MM.1S (cell line): Measurements from ENCODE around the gene SLC4A3.

Experiments used
- DNase-seq: peaks from one replicate; pipeline ENCODE4 v3.0.0-alpha.2; 2015
- H2AFZ ChIP-seq: fragments of 300-600 bp; sonication (generic); 2 replicates; pipeline ENCODE4 v1.6.0; 2016; ENCODE audit warnings: antibody characterized with exemption, low read length
- H3F3A ChIP-seq: fragments of 300-600 bp; sonication (generic); 2 replicates; pipeline ENCODE4 v1.6.1; 2016; ENCODE audit warnings: mild to moderate bottlenecking, antibody characterized with exemption, low read length, moderate library complexity, mixed read lengths; ENCODE audit not compliant: insufficient read depth
- H3K27ac ChIP-seq: fragments of 300-600 bp; sonication (generic); 2 replicates; pipeline ENCODE4 v1.5.1; 2016; ENCODE audit warnings: mild to moderate bottlenecking, low read length
- H3K27me3 ChIP-seq: fragments of 300-600 bp; sonication (generic); replicated peaks from 2 replicates; pipeline ENCODE4 v1.6.0; 2016; ENCODE audit warnings: low read length; ENCODE audit not compliant: insufficient read depth
- H3K36me3 ChIP-seq: fragments of 300-600 bp; sonication (generic); replicated peaks from 2 replicates; pipeline ENCODE4 v1.6.1; 2016; ENCODE audit warnings: mild to moderate bottlenecking, low read length, mixed read lengths; ENCODE audit not compliant: insufficient read depth
- H3K4me1 ChIP-seq: fragments of 300-600 bp; sonication (generic); 2 replicates; pipeline ENCODE4 v1.6.1; 2016; ENCODE audit warnings: low read length, mixed read lengths
- H3K4me2 ChIP-seq: fragments of 300-600 bp; sonication (generic); 2 replicates; pipeline ENCODE4 v1.6.0; 2016; ENCODE audit warnings: low read depth, low read length
- H3K4me3 ChIP-seq: fragments of 300-600 bp; sonication (generic); 2 replicates; pipeline ENCODE4 v1.5.1; 2016; ENCODE audit warnings: low read length, mixed read lengths
- H3K79me2 ChIP-seq: fragments of 300-600 bp; sonication (generic); 2 replicates; pipeline ENCODE4 v1.6.1; 2016; ENCODE audit warnings: mixed run types, low read length, mixed read lengths
- H3K9ac ChIP-seq: fragments of 300-600 bp; sonication (generic); 2 replicates; pipeline ENCODE4 v1.6.1; 2016; ENCODE audit warnings: low read length, mixed read lengths
- H3K9me2 ChIP-seq: fragments of 300-600 bp; sonication (generic); replicated peaks from 2 replicates; pipeline ENCODE4 v1.6.1; 2016; ENCODE audit warnings: mild to moderate bottlenecking, low read length, mixed read lengths; ENCODE audit not compliant: insufficient read depth
- H3K9me3 ChIP-seq: fragments of 300-600 bp; sonication (generic); replicated peaks from 2 replicates; pipeline ENCODE4 v1.6.1; 2016; ENCODE audit warnings: mild to moderate bottlenecking, low read length, mixed read lengths; ENCODE audit not compliant: insufficient read depth
- H4K20me1 ChIP-seq: fragments of 300-600 bp; sonication (generic); 2 replicates; pipeline ENCODE4 v1.6.1; 2016; ENCODE audit warnings: mild to moderate bottlenecking, low read length, moderate library complexity, mixed read lengths; ENCODE audit not compliant: insufficient read depth
- EZH2 ChIP-seq: fragments of 300-600 bp; sonication (generic); optimal IDR thresholded peaks from 2 replicates; pipeline ENCODE3; 2017; ENCODE audit warnings: low read depth, mild to moderate bottlenecking, antibody characterized with exemption, low read length, mixed read lengths
- EZH2phosphoT487 ChIP-seq: fragments of 300-600 bp; sonication (generic); IDR thresholded peaks from 2 replicates; pipeline ENCODE4 v1.6.1; 2018; ENCODE audit warnings: antibody characterized with exemption, low read length
- TF ChIP-seq, protein P1 (sequence below): fragments of 300-600 bp; sonication (generic); IDR thresholded peaks from 2 replicates; pipeline ENCODE4 v1.5.1; 2016; ENCODE audit warnings: antibody characterized with exemption, low read length, mixed read lengths

The SLC4A3 gene

DNA sequence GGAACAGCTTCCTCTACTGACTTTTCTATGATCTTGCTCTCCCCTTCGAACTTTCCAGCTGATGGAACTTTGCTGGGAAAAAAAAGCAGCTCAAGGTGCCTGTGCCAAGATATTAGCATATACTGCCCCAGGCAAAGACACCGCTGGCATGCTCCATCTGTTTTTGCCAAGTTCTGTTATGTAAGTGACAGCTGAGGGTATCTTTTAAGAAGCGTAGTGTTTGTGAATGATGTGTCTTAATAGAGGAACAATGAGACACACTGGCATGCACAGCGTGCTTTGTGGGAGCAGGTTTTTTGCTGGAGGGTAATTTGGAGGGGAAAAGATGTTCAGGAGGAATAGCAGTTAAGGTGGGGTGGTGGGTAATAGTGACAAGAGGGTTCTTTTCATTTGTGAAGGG, 47.8 kb downstream of the SLC4A3 start:
- TF ChIP-seq EZH2 (no peak), EZH2phosphoT487 (no peak)
- TF ChIP-seq, protein P1, sequence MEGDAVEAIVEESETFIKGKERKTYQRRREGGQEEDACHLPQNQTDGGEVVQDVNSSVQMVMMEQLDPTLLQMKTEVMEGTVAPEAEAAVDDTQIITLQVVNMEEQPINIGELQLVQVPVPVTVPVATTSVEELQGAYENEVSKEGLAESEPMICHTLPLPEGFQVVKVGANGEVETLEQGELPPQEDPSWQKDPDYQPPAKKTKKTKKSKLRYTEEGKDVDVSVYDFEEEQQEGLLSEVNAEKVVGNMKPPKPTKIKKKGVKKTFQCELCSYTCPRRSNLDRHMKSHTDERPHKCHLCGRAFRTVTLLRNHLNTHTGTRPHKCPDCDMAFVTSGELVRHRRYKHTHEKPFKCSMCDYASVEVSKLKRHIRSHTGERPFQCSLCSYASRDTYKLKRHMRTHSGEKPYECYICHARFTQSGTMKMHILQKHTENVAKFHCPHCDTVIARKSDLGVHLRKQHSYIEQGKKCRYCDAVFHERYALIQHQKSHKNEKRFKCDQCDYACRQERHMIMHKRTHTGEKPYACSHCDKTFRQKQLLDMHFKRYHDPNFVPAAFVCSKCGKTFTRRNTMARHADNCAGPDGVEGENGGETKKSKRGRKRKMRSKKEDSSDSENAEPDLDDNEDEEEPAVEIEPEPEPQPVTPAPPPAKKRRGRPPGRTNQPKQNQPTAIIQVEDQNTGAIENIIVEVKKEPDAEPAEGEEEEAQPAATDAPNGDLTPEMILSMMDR: no peak
- Histone ChIP-seq H3K9me2 (no peaks in the 10 kb centered on the region), H3K27ac (no peak overlapping the region), H3K36me3 (no peaks in the 10 kb centered on the region), H3K9ac (no peak overlapping the region), H3K4me1 (no peaks in the 10 kb centered on the region), H3K4me2 (no peak overlapping the region), H2AFZ (no peak overlapping the region), H3F3A (no peaks in the 10 kb centered on the region), H3K79me2 (no peaks in the 10 kb centered on the region), H3K4me3 (no peak overlapping the region), H4K20me1 (no peaks in the 10 kb centered on the region), H3K27me3 (no peaks in the 10 kb centered on the region), H3K9me3 (no peaks in the 10 kb centered on the region)
- no peak for DNase-seq

DNA sequence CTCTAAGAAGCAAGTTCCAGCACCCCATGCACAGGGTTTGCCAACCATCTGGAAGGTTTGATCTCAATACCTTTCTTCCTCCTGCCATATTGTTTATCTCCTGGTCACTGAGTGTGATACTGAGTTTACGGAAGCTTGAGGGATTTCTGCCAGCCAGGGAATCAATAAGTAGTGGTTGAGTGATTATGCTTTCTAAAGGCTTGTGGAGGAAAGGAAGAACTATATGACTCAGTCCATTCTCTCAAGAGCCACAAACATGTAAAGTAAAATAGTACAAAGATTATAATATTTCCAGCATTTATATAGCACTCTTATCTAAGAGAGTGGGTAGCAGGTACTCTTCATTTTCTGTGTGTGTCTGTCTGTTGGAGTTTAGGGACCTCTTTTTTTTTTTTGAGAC, 49.2 kb downstream of the SLC4A3 start:
- no peak for DNase-seq
- no peaks in the 10 kb centered on the region for H3K36me3 ChIP-seq
- TF ChIP-seq EZH2phosphoT487: no peak
- TF ChIP-seq EZH2: no peak
- TF ChIP-seq, protein P1: no peak
- H3F3A ChIP-seq: no peaks in the 10 kb centered on the region
- no peaks in the 10 kb centered on the region for H4K20me1 ChIP-seq
- H3K9me2 ChIP-seq: no peaks in the 10 kb centered on the region
- H3K27me3 ChIP-seq: no peaks in the 10 kb centered on the region
- no peak overlapping the region for H2AFZ ChIP-seq
- H3K9me3 ChIP-seq: no peaks in the 10 kb centered on the region
- no peak overlapping the region for H3K4me2 ChIP-seq
- no peak overlapping the region for H3K9ac ChIP-seq
- H3K4me3 ChIP-seq: no peak overlapping the region
- no peaks in the 10 kb centered on the region for H3K79me2 ChIP-seq
- H3K27ac ChIP-seq: no peak overlapping the region
- H3K4me1 ChIP-seq: no peaks in the 10 kb centered on the region

DNA sequence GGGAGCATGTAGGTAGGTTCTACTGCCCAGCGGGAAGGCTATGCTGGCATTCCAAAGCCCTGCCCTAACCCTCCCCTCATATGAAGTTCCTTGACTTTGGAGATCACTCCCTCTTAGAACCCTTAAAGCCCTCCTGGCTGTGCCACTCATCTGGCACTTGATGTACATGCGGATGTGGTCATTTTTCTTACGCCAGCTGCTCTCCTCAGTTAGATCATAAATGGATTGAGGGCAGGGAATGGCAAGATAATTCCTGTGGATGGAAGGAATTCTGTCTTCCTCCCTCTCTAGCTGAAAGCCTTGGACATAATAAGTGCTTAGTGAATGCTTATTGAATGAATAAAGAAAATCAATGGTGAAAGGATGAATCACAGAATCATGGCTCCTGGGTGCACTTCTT, 51.6 kb downstream of the SLC4A3 start:
- Histone ChIP-seq H3K9me2 (no peaks in the 10 kb centered on the region), H2AFZ (no peak overlapping the region), H3K9me3 (no peaks in the 10 kb centered on the region), H3F3A (no peaks in the 10 kb centered on the region), H3K36me3 (no peaks in the 10 kb centered on the region), H3K4me3 (no peak overlapping the region), H4K20me1 (no peaks in the 10 kb centered on the region), H3K27me3 (0 out of 2 replicates have a peak, but pooled peaks cover 7% of the 10 kb centered on the region), H3K9ac (no peak overlapping the region), H3K4me1 (no peaks in the 10 kb centered on the region), H3K4me2 (no peak overlapping the region), H3K27ac (no peak overlapping the region), H3K79me2 (no peaks in the 10 kb centered on the region)
- no peak for TF ChIP-seq EZH2
- TF ChIP-seq, protein P1: no peak
- TF ChIP-seq EZH2phosphoT487: no peak
- no peak for DNase-seq
